A172 (cell line): ENCODE data around the gene RNPEPL1. TPM values are rescaled to one million over a fixed set of nuclear protein-coding genes. Genes with fewer than 3 reads are reported as not detected.

Experiments used
- DNase-seq: peaks from one replicate; pipeline ENCODE4 v3.0.0-alpha.2; 2015; ENCODE audit warnings: low spot score
- total RNA-seq: library from RNA; depleted of rRNA; stranded (reverse); fragments of >200 nt; shearing (Covaris generic); gene quantifications from 2 replicates; pipeline ENCODE4 v1.2.3, GENCODE V29; 2014; rRNA removed

The RNPEPL1 gene
- total RNA-seq, 1 experiment from 2014 or later, result 13.5 TPM

- DNase-seq, result no peak
Observed at GRCh38 chr2:240624011-240624949, 56.0 kb downstream of the RNPEPL1 start.

DNA sequence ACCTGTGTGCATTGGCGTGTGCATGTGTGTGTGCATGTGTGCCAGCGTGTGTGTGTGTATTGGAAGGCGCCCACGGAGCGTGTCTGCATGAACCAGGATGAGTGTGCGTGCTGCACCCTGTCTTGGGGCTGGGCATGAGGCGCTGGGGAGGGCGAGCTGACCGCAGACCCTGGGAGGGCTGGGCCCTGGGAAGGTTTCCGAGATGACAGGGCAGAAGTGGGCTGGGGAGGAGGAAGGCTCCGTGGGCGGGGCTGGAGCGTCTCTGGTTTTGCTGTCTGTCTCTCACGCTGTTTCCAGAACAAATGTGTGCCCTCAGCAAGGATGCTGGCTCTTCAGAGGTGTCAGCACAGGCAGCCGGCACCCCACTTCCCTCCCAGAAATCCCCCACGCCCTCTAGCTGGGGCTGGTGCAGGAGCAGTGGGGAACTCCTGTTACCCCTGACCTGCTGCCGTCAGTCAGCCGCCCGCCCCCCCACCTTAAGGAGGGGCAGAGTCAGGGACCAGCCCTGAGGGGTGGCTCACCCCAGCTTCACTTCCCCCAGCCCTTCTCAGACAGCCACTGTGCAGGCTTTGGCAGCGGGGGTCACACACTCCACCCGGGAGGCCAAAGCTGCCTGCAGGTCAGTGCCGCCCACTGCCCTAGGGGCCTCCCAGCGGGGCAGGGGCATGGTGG lies 56.8 kb downstream of the RNPEPL1 start, which contains the start of gene GPR35:
Gene GPR35, plus strand, starts transcription at position 531 of the 672 bp plus-strand sequence. CDS start 4,473 bp downstream, outside the sequence.
- DNase-seq, result peak; percentile 82

DNA sequence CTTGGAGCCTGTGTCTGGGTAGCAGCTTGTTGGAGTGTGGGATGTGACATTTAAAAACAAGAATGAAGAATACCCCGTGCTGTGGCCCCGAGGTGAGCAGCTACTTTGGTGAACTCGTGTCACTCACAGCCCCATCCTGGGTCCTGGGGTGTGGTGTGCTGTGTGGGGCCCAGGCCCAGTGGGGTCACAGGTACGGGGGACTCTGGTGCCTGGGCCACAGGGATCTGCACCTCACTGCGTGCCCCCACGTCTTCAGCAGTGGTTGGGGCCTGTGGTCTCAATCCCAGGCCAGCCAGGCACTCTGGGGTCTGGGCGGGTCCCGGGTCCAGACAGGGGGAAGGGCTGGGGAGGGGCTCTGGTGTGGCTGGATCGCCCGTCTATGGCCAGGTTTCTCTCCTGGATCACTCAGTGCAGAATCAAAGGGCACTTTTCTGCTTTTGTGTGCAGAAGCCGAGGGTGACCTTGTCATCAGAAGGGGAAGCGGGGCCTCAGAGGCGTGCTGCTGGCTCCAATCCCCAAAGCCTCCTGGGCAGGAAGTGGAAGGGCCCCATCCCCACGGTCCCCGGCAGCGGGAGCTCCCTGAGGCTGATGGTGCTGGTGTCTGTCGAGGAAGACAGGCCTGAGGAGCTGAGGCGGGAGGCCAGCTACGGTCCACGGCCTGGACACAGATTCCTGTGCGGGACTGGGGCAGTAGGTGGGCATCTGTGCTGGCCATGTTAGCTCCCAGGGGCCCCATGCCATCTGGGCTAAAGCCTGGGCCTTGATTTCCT lies 58.4 kb downstream of the RNPEPL1 start:
- DNase-seq, result no peak

GRCh38 chr2:240627736-240628506 lies 59.6 kb downstream of the RNPEPL1 start:
- no peak for DNase-seq

GRCh38 chr2:240628507-240628807 lies 60.2 kb downstream of the RNPEPL1 start:
- no peak for DNase-seq

DNA sequence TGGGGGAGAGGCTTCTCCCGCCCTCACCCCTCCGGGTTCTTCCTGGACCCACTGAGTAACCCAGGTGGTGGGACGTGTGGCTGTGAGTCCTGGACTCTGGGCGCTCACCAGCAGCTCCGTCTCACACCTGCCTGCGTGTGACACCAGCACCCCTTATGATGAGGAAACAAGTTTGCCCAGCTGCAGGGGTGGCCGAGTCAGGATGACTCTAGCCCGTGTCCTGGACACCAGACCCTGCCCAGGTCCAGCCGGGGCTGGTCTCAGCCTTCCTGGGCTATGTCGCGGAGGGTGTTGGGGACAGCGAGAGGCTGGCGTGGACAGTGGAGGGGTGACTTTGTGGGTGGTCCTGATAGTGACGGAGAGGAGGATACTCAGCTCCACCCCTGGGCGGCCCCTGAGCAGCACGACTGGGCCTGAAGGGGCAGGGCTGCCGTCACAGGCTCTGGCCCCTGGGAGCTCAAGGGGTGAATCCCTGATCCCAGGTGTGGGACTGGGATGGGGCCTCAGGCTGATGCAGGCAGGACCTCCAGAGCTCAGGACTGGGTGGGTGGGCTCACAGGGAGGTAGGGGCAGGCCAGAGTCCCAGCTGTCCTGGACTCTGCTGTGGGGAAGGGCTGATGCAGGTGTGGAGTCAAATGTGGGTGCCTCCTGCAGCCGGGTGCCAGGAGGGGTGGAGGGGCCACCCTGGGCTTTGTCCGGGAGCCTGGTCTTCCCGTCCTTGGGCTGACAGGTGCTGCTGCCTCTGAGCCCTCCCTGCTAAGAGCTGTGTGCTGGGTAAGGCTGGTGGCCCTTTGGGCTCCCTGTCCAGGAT lies 60.7 kb downstream of the RNPEPL1 start:
- DNase-seq, result no peak

GRCh38 chr2:240629619-240629967 lies 61.3 kb downstream of the RNPEPL1 start:
- no peak for DNase-seq

GRCh38 chr2:240629968-240630770 lies 61.9 kb downstream of the RNPEPL1 start:
- DNase-seq, result no peak

Other genes with a start within 250 kb of the RNPEPL1 start
- 182 and 198 TPM in 2 replicates for gene GPC1, start 132.8 kb upstream of the RNPEPL1 start, total RNA-seq
- gene ANKMY1, start 10.5 kb upstream of the RNPEPL1 start, total RNA-seq, result 8.0 and 8.9 TPM in 2 replicates
- gene DUSP28, start 8.1 kb upstream of the RNPEPL1 start, total RNA-seq, result 12.3 and 12.6 TPM in 2 replicates
- gene CAPN10, start 18.2 kb downstream of the RNPEPL1 start, total RNA-seq, result 15.4 and 22.2 TPM in 2 replicates
- 0.17 and 2.7 TPM in 2 replicates for gene GPR35, start 57.0 kb downstream of the RNPEPL1 start, total RNA-seq
- not detected in 2 replicates for gene AQP12B, start 114.4 kb downstream of the RNPEPL1 start, total RNA-seq
- not detected in 2 replicates for gene AQP12A, start 123.4 kb downstream of the RNPEPL1 start, total RNA-seq